SK-N-MC (cell line): Measurements from ENCODE around the gene MED25.

Source experiments
- DNase-seq: peaks from one replicate; pipeline ENCODE4 v3.0.0-alpha.2; 2011; ENCODE audit warnings: low read depth, low spot score
- H3K27ac ChIP-seq: fragments of 200-600 bp; sonication (generic); 2 replicates; pipeline ENCODE4 v1.5.1; 2016; ENCODE audit warnings: mixed run types
- H3K36me3 ChIP-seq: fragments of 200-600 bp; sonication (generic); 2 replicates; pipeline ENCODE4 v1.6.1; 2017; ENCODE audit warnings: antibody characterized with exemption, low read length, mixed read lengths; ENCODE audit not compliant: insufficient read depth
- H3K4me3 ChIP-seq: fragments of 200-600 bp; sonication (generic); 2 replicates; pipeline ENCODE4 v1.5.1; 2016
- H3K9ac ChIP-seq: fragments of 200-600 bp; sonication (generic); 2 replicates; pipeline ENCODE4 v1.8.0; 2017; ENCODE audit warnings: mixed run types, mixed read lengths; ENCODE audit not compliant: insufficient read length
- H3K9me3 ChIP-seq: fragments of 200-600 bp; sonication (generic); 2 replicates; pipeline ENCODE4 v1.6.1; 2017; ENCODE audit warnings: low read depth, mild to moderate bottlenecking, antibody characterized with exemption, low read length, moderate library complexity, mixed read lengths
- EZH2 ChIP-seq: fragments of 200-600 bp; sonication (generic); IDR thresholded peaks from one replicate; pipeline ENCODE4 v1.6.1; 2017; ENCODE audit warnings: antibody characterized with exemption
- FOXP2 ChIP-seq: optimal IDR thresholded peaks from 2 replicates; pipeline ENCODE3; 2011; ENCODE audit warnings: mild to moderate bottlenecking, moderate library complexity; ENCODE audit not compliant: insufficient read depth; ENCODE audit errors: extremely low read length, control extremely low read depth
- POLR2AphosphoS5 ChIP-seq: IDR thresholded peaks from 2 replicates; pipeline ENCODE4 v1.6.1; 2012; ENCODE audit warnings: mild to moderate bottlenecking, low read depth, low read length, borderline replicate concordance

MED25 gene

GRCh38 chr19:49829721-49830120, 11.6 kb downstream of the MED25 start:
- Histone ChIP-seq H3K9ac (no peak overlapping the region), H3K36me3 (peaks cover 15% of the 10 kb centered on the region), H3K4me3 (no peak overlapping the region), H3K9me3 (no peaks in the 10 kb centered on the region), H3K27ac (no peak overlapping the region)
- no peak for TF ChIP-seq FOXP2
- TF ChIP-seq POLR2AphosphoS5 = no peak
- no peak for TF ChIP-seq EZH2
- no peak for DNase-seq

GRCh38 chr19:49830766-49831165, 12.7 kb downstream of the MED25 start:
- no peak overlapping the region for H3K27ac ChIP-seq
- H3K36me3 ChIP-seq = peaks cover 15% of the 10 kb centered on the region
- no peak for DNase-seq
- no peak overlapping the region for H3K9ac ChIP-seq
- H3K9me3 ChIP-seq = no peaks in the 10 kb centered on the region
- TF ChIP-seq POLR2AphosphoS5 = no peak
- no peak for TF ChIP-seq EZH2
- TF ChIP-seq FOXP2 = no peak
- no peak overlapping the region for H3K4me3 ChIP-seq

GRCh38 chr19:49831592-49831991, 13.5 kb downstream of the MED25 start:
- no peak for TF ChIP-seq FOXP2
- TF ChIP-seq EZH2 = no peak
- TF ChIP-seq POLR2AphosphoS5 = no peak
- Histone ChIP-seq H3K4me3 (no peak overlapping the region), H3K9ac (no peak overlapping the region), H3K36me3 (peaks cover 22% of the 10 kb centered on the region), H3K27ac (no peak overlapping the region), H3K9me3 (no peaks in the 10 kb centered on the region)
- DNase-seq = no peak

DNA sequence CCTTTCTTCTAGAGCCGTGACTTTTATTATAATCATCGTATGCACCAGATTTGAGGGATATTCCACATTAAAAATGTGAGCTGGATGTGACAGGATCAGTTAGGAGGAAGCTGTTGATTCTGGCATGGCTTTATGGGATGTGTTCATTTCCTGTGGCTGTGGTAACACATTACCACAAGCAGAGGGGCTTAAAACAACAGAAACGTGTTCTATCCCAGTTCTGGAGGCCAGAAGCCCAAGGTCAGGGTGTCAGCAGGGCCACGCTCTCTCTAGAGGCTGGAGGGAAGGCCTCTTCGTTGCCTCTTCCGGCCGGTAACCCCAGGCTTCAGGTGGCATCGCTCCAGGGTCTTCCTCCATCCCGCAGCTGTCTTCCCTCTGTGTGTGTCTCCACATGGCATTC, 14.5 kb downstream of the MED25 start:
- Histone ChIP-seq H3K4me3 (no peak overlapping the region), H3K9ac (no peak overlapping the region), H3K36me3 (peaks cover 22% of the 10 kb centered on the region), H3K9me3 (no peaks in the 10 kb centered on the region), H3K27ac (no peak overlapping the region)
- DNase-seq = no peak
- TF ChIP-seq FOXP2 = no peak
- TF ChIP-seq POLR2AphosphoS5 = no peak
- no peak for TF ChIP-seq EZH2

- Histone ChIP-seq H3K9ac (no peak overlapping the region), H3K9me3 (no peaks in the 10 kb centered on the region), H3K4me3 (no peak overlapping the region), H3K36me3 (peaks cover 23% of the 10 kb centered on the region), H3K27ac (no peak overlapping the region)
- TF ChIP-seq POLR2AphosphoS5 = no peak
- no peak for TF ChIP-seq FOXP2
- TF ChIP-seq EZH2 = no peak
- DNase-seq = no peak
Measured at GRCh38 chr19:49833599-49833998, 15.5 kb downstream of the MED25 start.

- no peak for DNase-seq
- H3K9me3 ChIP-seq = no peaks in the 10 kb centered on the region
- H3K9ac ChIP-seq = no peak overlapping the region
- TF ChIP-seq EZH2 (no peak), FOXP2 (no peak), POLR2AphosphoS5 (no peak)
- peaks cover 37% of the 10 kb centered on the region for H3K36me3 ChIP-seq
- H3K4me3 ChIP-seq = no peak overlapping the region
- no peak overlapping the region for H3K27ac ChIP-seq
Measured at GRCh38 chr19:49835562-49835961, 17.5 kb downstream of the MED25 start.

- Histone ChIP-seq H3K9ac (no peak overlapping the region), H3K36me3 (peaks cover 37% of the 10 kb centered on the region), H3K9me3 (no peaks in the 10 kb centered on the region), H3K27ac (no peak overlapping the region), H3K4me3 (no peak overlapping the region)
- TF ChIP-seq EZH2 (no peak), FOXP2 (no peak), POLR2AphosphoS5 (no peak)
- DNase-seq = no peak
Measured at GRCh38 chr19:49836176-49837008, 18.3 kb downstream of the MED25 start.

GRCh38 chr19:49837009-49837310, 18.9 kb downstream of the MED25 start:
- H3K9ac ChIP-seq = no peak overlapping the region
- no peak overlapping the region for H3K27ac ChIP-seq
- TF ChIP-seq EZH2 = no peak
- no peak for TF ChIP-seq POLR2AphosphoS5
- no peak for TF ChIP-seq FOXP2
- DNase-seq = no peak
- H3K4me3 ChIP-seq = no peak overlapping the region
- H3K36me3 ChIP-seq = peaks cover 32% of the 10 kb centered on the region
- no peaks in the 10 kb centered on the region for H3K9me3 ChIP-seq

GRCh38 chr19:49837425-49837824, 19.3 kb downstream of the MED25 start:
- H3K4me3 ChIP-seq = no peak overlapping the region
- DNase-seq = no peak
- H3K36me3 ChIP-seq = peaks cover 28% of the 10 kb centered on the region; the same call in 1 of the 2 replicates
- H3K9me3 ChIP-seq = no peaks in the 10 kb centered on the region
- TF ChIP-seq EZH2 (no peak), POLR2AphosphoS5 (no peak)
- no peak overlapping the region for H3K27ac ChIP-seq
- no peak overlapping the region for H3K9ac ChIP-seq
